Embryonic facial prominence (tissue), 1 donor: Measurements from ENCODE around the gene GUCY2D.
"Not testable (repeated sequence)": the region's sequence is repeated elsewhere in the genome, so short reads cannot be mapped to it uniquely, and the experiment has no call there.

Experiments used
- DNase-seq: peaks from one replicate; pipeline ENCODE4 v3.0.0-alpha.2; 2016; ENCODE audit errors: extremely low spot score

Gene GUCY2D

GRCh38 chr17:8001976-8002720, at the start of gene GUCY2D:
Gene GUCY2D (plus strand): TSS chr17:8002615. CDS start chr17:8003048, 433 bp downstream.
- no peak for DNase-seq

DNA sequence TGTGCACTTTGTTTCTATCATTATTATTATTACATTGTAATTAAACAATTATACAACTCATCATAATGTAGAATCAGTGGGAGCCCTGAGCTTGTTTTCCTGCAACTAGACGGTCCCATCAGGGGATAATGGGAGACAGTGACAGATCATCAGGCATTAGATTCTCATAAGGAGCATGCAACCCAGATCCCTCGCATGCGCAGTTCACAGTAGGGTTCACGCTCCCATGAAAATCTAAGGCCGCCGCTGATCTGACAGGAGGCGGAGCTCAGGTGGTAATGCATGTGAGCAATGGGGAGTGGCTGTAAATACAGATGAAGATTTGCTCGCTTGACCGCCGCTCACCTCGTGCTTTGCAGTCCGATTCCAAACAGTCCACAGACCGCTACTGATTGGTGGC, 49.1 kb upstream of the GUCY2D start:
- not testable (repeated sequence) for DNase-seq

DNA sequence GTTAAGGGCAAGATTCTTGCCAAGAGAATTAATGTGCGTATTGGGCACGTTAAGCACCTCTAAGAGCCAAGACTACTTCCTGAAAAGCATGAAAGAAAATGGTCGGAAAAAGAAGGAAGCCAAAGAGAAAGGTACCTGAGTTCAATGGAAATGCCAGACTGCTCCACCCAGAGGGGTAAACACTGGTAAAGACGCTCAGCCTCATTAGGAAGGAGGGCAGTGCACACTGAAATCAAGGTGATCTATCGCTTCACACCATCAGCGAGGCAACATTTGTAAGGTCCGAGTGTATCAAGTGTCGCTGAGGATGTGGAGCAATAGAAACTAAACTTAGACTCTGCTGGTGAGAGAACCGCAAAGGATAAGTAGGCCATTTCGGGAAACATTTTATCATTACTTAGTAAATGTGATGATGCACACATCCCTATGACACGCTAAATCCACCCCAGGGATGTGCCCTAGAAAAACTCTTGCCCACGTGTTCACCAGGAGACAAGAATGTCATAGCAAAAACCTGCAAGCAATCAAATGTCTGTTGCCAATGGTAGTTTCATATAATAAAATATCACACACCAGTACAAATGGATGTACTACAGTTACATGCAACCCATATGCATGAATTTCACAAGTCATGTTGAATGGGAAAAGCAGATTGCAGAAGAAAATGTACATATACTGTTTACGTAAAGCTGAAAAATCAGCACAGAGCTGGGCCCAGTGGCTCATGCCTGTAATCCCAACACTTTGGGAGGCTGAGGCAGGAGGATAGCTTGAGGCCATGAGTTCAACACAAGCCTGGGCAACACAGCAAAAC, 46.8 kb upstream of the GUCY2D start:
- no peak for DNase-seq

DNA sequence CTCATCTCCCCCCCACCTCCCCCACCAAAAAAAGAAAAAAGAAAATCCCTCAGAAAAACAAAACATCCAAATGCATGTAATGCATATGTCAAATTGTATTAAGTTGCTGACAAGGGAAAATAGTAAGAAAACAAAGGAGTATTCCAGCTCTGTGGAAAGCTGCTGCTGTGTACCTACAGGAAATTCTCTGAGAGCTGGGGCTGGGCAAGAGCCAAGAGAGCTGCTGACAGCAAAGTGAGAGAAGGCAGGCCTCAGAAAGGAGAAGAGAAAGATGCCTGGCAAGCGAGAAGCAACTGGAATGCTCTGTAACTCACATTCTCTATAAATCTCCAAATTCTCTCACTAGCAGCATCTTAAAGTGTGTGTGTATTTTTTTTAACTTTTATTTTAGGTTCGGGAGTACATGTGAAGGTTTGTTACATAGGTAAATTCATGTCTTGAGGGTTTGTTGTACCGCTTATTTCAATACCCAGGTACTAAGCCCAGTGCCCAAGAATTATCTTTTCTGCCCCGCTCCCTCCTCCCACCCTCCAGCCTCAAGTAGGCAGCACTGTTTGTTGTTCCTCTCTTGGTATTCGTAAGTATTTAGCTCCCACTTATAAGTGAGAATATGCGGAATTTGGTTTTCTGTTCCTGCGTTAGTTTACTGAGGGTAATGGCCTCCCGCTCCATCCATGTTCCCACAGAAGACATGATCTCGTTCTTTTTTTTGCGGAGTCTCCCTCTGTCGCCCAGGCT, 46.0 kb upstream of the GUCY2D start:
- DNase-seq = peak; percentile 15

- DNase-seq = no peak
These were observed 42.7 kb upstream of the GUCY2D start for GRCh38 chr17:7959503-7960253.

- DNase-seq = no peak
These were observed 41.0 kb upstream of the GUCY2D start for GRCh38 chr17:7961421-7961820.

DNA sequence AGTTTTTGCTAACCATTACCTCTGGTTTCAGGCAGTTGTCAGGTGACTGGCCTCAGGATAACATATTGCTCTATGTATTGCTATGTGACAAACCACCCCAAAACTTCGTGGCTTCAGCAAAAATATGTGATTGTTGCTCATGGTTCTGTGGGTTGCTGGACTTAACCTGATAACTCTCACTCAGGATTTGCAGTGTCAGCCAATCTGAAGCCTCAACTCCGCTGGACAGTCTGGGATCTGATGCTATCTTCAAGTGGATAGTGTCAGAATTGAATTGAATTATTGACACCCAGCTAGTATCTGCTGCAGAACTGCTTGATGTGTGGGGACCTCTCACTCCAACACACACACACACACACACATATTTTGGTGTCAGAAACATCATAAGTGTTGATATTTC, 34.7 kb upstream of the GUCY2D start:
- no peak for DNase-seq

- DNase-seq = no peak
These were observed 33.0 kb upstream of the GUCY2D start for GRCh38 chr17:7969433-7969832.

DNA sequence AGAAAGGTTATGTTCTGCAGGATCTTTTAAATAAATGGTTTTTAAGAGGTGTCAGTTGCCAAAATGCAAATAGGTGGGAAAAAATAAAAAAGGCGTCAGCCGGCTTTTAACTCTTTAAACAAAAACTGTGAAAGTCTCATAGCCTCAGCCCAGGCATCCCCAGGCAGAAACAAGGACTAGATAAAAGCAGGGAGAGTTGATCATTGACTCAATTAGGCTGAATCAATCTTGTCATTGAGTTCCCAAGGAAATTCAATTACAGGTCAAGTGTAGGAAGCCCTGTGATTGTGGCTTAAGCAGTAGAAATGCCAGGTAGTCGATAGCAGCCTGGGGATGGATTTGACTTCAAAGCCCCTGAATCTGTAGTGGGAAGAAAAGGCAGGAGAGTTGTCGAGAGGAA, 30.8 kb upstream of the GUCY2D start:
- DNase-seq = no peak

GRCh38 chr17:7972131-7972785, 30.2 kb upstream of the GUCY2D start:
- DNase-seq = no peak

- no peak for DNase-seq
These were observed 27.7 kb upstream of the GUCY2D start for GRCh38 chr17:7974638-7975131.

DNA sequence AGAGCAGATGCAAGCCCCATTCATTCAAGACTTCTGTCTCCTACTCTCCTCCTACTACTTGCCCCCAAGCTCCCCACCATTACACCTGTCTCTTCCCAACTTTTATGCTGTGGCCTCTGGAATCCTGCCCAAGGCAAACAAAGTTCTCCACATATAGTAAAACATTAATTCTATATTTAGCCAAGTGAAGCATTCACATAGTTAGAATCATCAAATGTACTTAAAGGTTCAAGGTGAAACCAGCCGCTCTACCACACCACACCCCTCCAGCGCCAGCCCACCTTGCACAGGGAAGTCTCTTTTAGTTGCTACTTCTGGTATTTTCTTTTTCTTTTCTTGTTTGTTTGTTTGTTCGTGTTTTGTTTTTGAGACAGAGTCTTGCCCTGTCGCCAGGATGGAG, 25.4 kb upstream of the GUCY2D start:
- DNase-seq = no peak

DNA sequence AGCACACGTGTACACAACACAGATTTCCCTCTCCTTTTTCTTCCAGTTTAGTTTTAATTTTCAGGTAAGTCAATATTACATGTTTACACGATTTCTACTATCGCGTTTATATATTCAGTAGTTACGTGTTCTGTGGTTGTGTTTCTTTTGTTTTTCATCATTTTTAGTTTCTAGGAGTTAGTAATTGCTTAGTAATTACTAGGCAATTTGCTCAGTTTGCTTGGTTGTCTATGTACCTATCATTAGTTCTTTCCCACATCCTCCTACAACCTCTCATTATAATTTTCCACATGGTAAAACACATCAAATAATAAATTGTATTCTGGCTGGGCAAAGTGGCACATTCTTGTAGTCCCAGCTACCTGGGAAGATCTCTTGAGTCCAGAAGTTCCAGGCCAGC, 24.6 kb upstream of the GUCY2D start:
- DNase-seq = no peak

DNA sequence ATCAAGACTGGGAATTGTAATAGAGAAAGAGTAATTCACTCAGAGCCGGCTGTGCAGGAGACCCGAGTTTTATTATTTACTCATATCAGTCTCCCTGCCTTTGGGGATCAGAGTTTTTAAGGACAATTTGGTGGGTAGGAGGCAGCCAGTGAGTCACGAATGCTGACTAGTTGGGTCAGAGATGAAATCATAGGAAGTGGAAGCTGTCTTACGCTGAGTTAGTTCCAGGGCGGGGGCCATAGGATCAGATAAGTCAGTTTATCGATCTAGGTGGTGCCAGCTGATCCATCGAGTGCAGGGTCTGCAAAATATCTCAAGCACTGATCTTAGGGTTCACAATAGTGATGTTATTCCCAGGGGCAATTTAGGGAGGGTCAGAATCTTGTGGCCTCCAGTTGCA, 20.2 kb upstream of the GUCY2D start:
- DNase-seq = no peak

DNA sequence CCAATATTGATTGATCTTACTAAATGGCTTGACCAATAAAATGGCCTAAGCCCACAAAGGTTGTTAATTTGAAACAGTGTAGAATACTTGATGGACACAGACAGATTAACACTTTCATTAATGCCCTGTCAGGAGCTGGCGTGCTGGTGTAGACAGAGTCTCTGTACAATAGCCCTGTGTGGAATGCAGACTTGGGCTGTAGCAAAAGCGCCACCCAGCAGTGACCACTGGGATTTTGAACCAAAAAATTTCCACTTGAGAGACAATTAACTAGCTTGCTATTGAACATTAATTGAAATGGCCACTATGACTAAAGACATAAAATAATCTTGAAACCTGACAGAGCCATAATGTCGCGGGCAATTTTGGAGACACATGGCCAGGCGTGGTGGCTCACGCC, 19.7 kb upstream of the GUCY2D start:
- DNase-seq = no peak

- no peak for DNase-seq
These were observed 17.5 kb upstream of the GUCY2D start for GRCh38 chr17:7984904-7985303.

GRCh38 chr17:7987112-7987893, 15.1 kb upstream of the GUCY2D start:
- DNase-seq = no peak

GRCh38 chr17:7988750-7989178, 13.7 kb upstream of the GUCY2D start:
- peak; percentile 67 for DNase-seq

- DNase-seq = peak; percentile 43
These were observed 12.4 kb upstream of the GUCY2D start for GRCh38 chr17:7989781-7990655.
